Gastrocnemius medialis (tissue), 4 donors: ENCODE results near the gene KRTAP20-4.

Experiments used
- CTCF ChIP-seq, 5 experiments: fragments of 450-650 bp in 3 of 5; fragments of 200-600 bp in 2 of 5; sonication (generic) in 2 of 5; IDR thresholded peaks in 4 of 5; conservative IDR thresholded peaks in 1 of 5; 1 replicate in 4 of 5; 2 replicates in 1 of 5; pipeline ENCODE4 v1.5.1; 2016 to 2019; ENCODE audit warnings: antibody characterized with exemption in 5 of 5, mild to moderate bottlenecking in 3 of 5, moderate library complexity in 3 of 5
- POLR2A ChIP-seq, 2 donors: fragments of 450-650 bp; IDR thresholded peaks; one replicate each; pipeline ENCODE4 v1.6.1; 2017; ENCODE audit warnings: antibody characterized with exemption in 2 of 2, mild to moderate bottlenecking in 2 of 2, moderate library complexity in 2 of 2

GRCh38 chr21:30668776-30669175 is 48.3 kb downstream of the KRTAP20-4 start:
- TF ChIP-seq POLR2A (IDR thresholded peaks at IDR 0.05) = no peak
- TF ChIP-seq CTCF (IDR thresholded peaks at IDR 0.05 in 4 of 5, conservative IDR thresholded peaks at IDR 0.05 in 1 of 5) = no peak
